Measurements from ENCODE around the gene KRT2. TPM values are rescaled to one million over a fixed set of nuclear protein-coding genes. Genes with fewer than 3 reads are reported as not detected.

KRT2 gene
- total and polyA plus RNA-seq, 2 donors = 3.6 to 26.4 TPM

GRCh38 chr12:52693261-52693660, 41.2 kb upstream of the KRT2 start:
- Histone ChIP-seq H3K4me3 (ENCODE audit: low read length in 2 of 2) (no peak overlapping the region), H3K27me3 (ENCODE audit: control insufficient read depth in 2 of 2, insufficient read depth in 1 of 2, low read length in 1 of 2) (peaks cover 0 to 50% of the 10 kb centered on the region in 2 donors), H3K9me3 (ENCODE audit: control insufficient read depth in 2 of 2, insufficient read depth in 1 of 2, low read length in 1 of 2) (no peaks in the 10 kb centered on the region), H3K36me3 (ENCODE audit: control insufficient read depth in 2 of 2, insufficient read depth in 2 of 2, low read length in 1 of 2) (no peaks in the 10 kb centered on the region), H3K27ac (ENCODE audit: low read depth in 1 of 2, low read length in 1 of 2) (no peak overlapping the region), H3K4me1 (ENCODE audit: control insufficient read depth in 2 of 2, insufficient read depth in 2 of 2, low read length in 2 of 2) (peaks cover 6 to 16% of the 10 kb centered on the region in 2 donors)
- no peak for DNase-seq (ENCODE audit: low read depth in 6 of 9, low spot score in 9 of 9)
- 85% methylated on average over 5 of the region's 5 CpGs for WGBS

GRCh38 chr12:52692254-52692653, 40.2 kb upstream of the KRT2 start:
- H3K9me3 ChIP-seq (ENCODE audit: control insufficient read depth in 2 of 2, insufficient read depth in 1 of 2, low read length in 1 of 2) = no peaks in the 10 kb centered on the region
- H3K36me3 ChIP-seq (ENCODE audit: control insufficient read depth in 2 of 2, insufficient read depth in 2 of 2, low read length in 1 of 2) = no peaks in the 10 kb centered on the region
- H3K27ac ChIP-seq (ENCODE audit: low read depth in 1 of 2, low read length in 1 of 2) = no peak overlapping the region
- H3K4me3 ChIP-seq (ENCODE audit: low read length in 2 of 2) = no peak overlapping the region
- DNase-seq (ENCODE audit: low read depth in 6 of 9, low spot score in 9 of 9) = no peak
- peaks cover 6 to 16% of the 10 kb centered on the region in 2 donors for H3K4me1 ChIP-seq (ENCODE audit: control insufficient read depth in 2 of 2, insufficient read depth in 2 of 2, low read length in 2 of 2)
- 96% methylated on average over 8 of the region's 8 CpGs for WGBS
- peaks cover 0 to 54% of the 10 kb centered on the region in 2 donors for H3K27me3 ChIP-seq (ENCODE audit: control insufficient read depth in 2 of 2, insufficient read depth in 1 of 2, low read length in 1 of 2)

GRCh38 chr12:52691841-52692150, 39.8 kb upstream of the KRT2 start:
- Histone ChIP-seq H3K9me3 (ENCODE audit: control insufficient read depth in 2 of 2, insufficient read depth in 1 of 2, low read length in 1 of 2) (no peaks in the 10 kb centered on the region), H3K27me3 (ENCODE audit: control insufficient read depth in 2 of 2, insufficient read depth in 1 of 2, low read length in 1 of 2) (peaks cover 0 to 53% of the 10 kb centered on the region in 2 donors), H3K36me3 (ENCODE audit: control insufficient read depth in 2 of 2, insufficient read depth in 2 of 2, low read length in 1 of 2) (no peaks in the 10 kb centered on the region), H3K4me1 (ENCODE audit: control insufficient read depth in 2 of 2, insufficient read depth in 2 of 2, low read length in 2 of 2) (peaks cover 6 to 16% of the 10 kb centered on the region in 2 donors), H3K27ac (ENCODE audit: low read depth in 1 of 2, low read length in 1 of 2) (no peak overlapping the region), H3K4me3 (ENCODE audit: low read length in 2 of 2) (no peak overlapping the region)
- 81% methylated on average over 2 of the region's 2 CpGs for WGBS
- no peak for DNase-seq (ENCODE audit: low read depth in 6 of 9, low spot score in 9 of 9)

GRCh38 chr12:52691076-52691840, 39.2 kb upstream of the KRT2 start:
- peak overlapping the region in 1 of 2 donors; percentile 50 for H3K4me3 ChIP-seq (ENCODE audit: low read length in 2 of 2)
- no peaks in the 10 kb centered on the region for H3K9me3 ChIP-seq (ENCODE audit: control insufficient read depth in 2 of 2, insufficient read depth in 1 of 2, low read length in 1 of 2)
- peak in 5 of 9 donors; percentile 16 to 48 (median 26) for DNase-seq (ENCODE audit: low read depth in 6 of 9, low spot score in 9 of 9)
- no peaks in the 10 kb centered on the region for H3K36me3 ChIP-seq (ENCODE audit: control insufficient read depth in 2 of 2, insufficient read depth in 2 of 2, low read length in 1 of 2)
- 4% methylated on average over 45 of the region's 45 CpGs for WGBS
- peak overlapping the region in 1 of 2 donors; percentile 67 for H3K27ac ChIP-seq (ENCODE audit: low read depth in 1 of 2, low read length in 1 of 2)
- H3K27me3 ChIP-seq (ENCODE audit: control insufficient read depth in 2 of 2, insufficient read depth in 1 of 2, low read length in 1 of 2) = peaks cover 0 to 49% of the 10 kb centered on the region in 2 donors
- peaks cover 6 to 16% of the 10 kb centered on the region in 2 donors for H3K4me1 ChIP-seq (ENCODE audit: control insufficient read depth in 2 of 2, insufficient read depth in 2 of 2, low read length in 2 of 2)

- no peaks in the 10 kb centered on the region for H3K9me3 ChIP-seq (ENCODE audit: control insufficient read depth in 2 of 2, insufficient read depth in 1 of 2, low read length in 1 of 2)
These were observed 38.5 kb upstream of the KRT2 start for GRCh38 chr12:52690351-52691075.

GRCh38 chr12:52689936-52690335, 37.9 kb upstream of the KRT2 start:
- H3K27me3 ChIP-seq (ENCODE audit: control insufficient read depth in 2 of 2, insufficient read depth in 1 of 2, low read length in 1 of 2) = peaks cover 0 to 51% of the 10 kb centered on the region in 2 donors
- no peak overlapping the region for H3K4me3 ChIP-seq (ENCODE audit: low read length in 2 of 2)
- H3K36me3 ChIP-seq (ENCODE audit: control insufficient read depth in 2 of 2, insufficient read depth in 2 of 2, low read length in 1 of 2) = no peaks in the 10 kb centered on the region
- peaks cover 6 to 16% of the 10 kb centered on the region in 2 donors for H3K4me1 ChIP-seq (ENCODE audit: control insufficient read depth in 2 of 2, insufficient read depth in 2 of 2, low read length in 2 of 2)
- H3K27ac ChIP-seq (ENCODE audit: low read depth in 1 of 2, low read length in 1 of 2) = no peak overlapping the region
- 85% methylated on average over 1 of the region's 1 CpG for WGBS
- H3K9me3 ChIP-seq (ENCODE audit: control insufficient read depth in 2 of 2, insufficient read depth in 1 of 2, low read length in 1 of 2) = no peaks in the 10 kb centered on the region
- no peak for DNase-seq (ENCODE audit: low read depth in 6 of 9, low spot score in 9 of 9)

More at GRCh38 chr12:52690351-52691075, 38.5 kb upstream of the KRT2 start:
- Histone ChIP-seq H3K27ac (ENCODE audit: low read depth in 1 of 2, low read length in 1 of 2) (no peak overlapping the region), H3K4me3 (ENCODE audit: low read length in 2 of 2) (peak overlapping the region in 1 of 2 donors; percentile 50), H3K36me3 (ENCODE audit: control insufficient read depth in 2 of 2, insufficient read depth in 2 of 2, low read length in 1 of 2) (no peaks in the 10 kb centered on the region), H3K27me3 (ENCODE audit: control insufficient read depth in 2 of 2, insufficient read depth in 1 of 2, low read length in 1 of 2) (peaks cover 0 to 49% of the 10 kb centered on the region in 2 donors), H3K4me1 (ENCODE audit: control insufficient read depth in 2 of 2, insufficient read depth in 2 of 2, low read length in 2 of 2) (peaks cover 6 to 16% of the 10 kb centered on the region in 2 donors)
- no peak for DNase-seq (ENCODE audit: low read depth in 6 of 9, low spot score in 9 of 9)
- 78% methylated on average over 8 of the region's 8 CpGs for WGBS

GRCh38 chr12:52689239-52689638, 37.2 kb upstream of the KRT2 start:
- H3K27ac ChIP-seq (ENCODE audit: low read depth in 1 of 2, low read length in 1 of 2) = no peak overlapping the region
- no peak for DNase-seq (ENCODE audit: low read depth in 6 of 9, low spot score in 9 of 9)
- no peak overlapping the region for H3K4me3 ChIP-seq (ENCODE audit: low read length in 2 of 2)
- no peaks in the 10 kb centered on the region for H3K9me3 ChIP-seq (ENCODE audit: control insufficient read depth in 2 of 2, insufficient read depth in 1 of 2, low read length in 1 of 2)
- no peaks in the 10 kb centered on the region for H3K36me3 ChIP-seq (ENCODE audit: control insufficient read depth in 2 of 2, insufficient read depth in 2 of 2, low read length in 1 of 2)
- H3K27me3 ChIP-seq (ENCODE audit: control insufficient read depth in 2 of 2, insufficient read depth in 1 of 2, low read length in 1 of 2) = peaks cover 0 to 51% of the 10 kb centered on the region in 2 donors
- peaks cover 6 to 16% of the 10 kb centered on the region in 2 donors for H3K4me1 ChIP-seq (ENCODE audit: control insufficient read depth in 2 of 2, insufficient read depth in 2 of 2, low read length in 2 of 2)

GRCh38 chr12:52688481-52688880, 36.5 kb upstream of the KRT2 start:
- H3K4me3 ChIP-seq (ENCODE audit: low read length in 2 of 2) = no peak overlapping the region
- no peaks in the 10 kb centered on the region for H3K36me3 ChIP-seq (ENCODE audit: control insufficient read depth in 2 of 2, insufficient read depth in 2 of 2, low read length in 1 of 2)
- H3K27ac ChIP-seq (ENCODE audit: low read depth in 1 of 2, low read length in 1 of 2) = no peak overlapping the region
- H3K27me3 ChIP-seq (ENCODE audit: control insufficient read depth in 2 of 2, insufficient read depth in 1 of 2, low read length in 1 of 2) = peaks cover 0 to 51% of the 10 kb centered on the region in 2 donors
- peaks cover 6 to 16% of the 10 kb centered on the region in 2 donors for H3K4me1 ChIP-seq (ENCODE audit: control insufficient read depth in 2 of 2, insufficient read depth in 2 of 2, low read length in 2 of 2)
- no peaks in the 10 kb centered on the region for H3K9me3 ChIP-seq (ENCODE audit: control insufficient read depth in 2 of 2, insufficient read depth in 1 of 2, low read length in 1 of 2)
- WGBS = 95% methylated on average over 2 of the region's 2 CpGs
- no peak for DNase-seq (ENCODE audit: low read depth in 6 of 9, low spot score in 9 of 9)
